CD14-positive monocyte (primary cell): ENCODE results near the gene AADACL4. TPM values are rescaled to one million over a fixed set of nuclear protein-coding genes. Genes with fewer than 3 reads are reported as not detected.

Experiments
- DNase-seq, 3 donors: peaks; one replicate each; pipeline ENCODE4 v3.0.0-alpha.2; 2011 to 2022
- H2AFZ ChIP-seq: 2 replicates; pipeline ENCODE4 v1.6.0; 2012; ENCODE audit warnings: mild to moderate bottlenecking, low read depth, low read length, inconsistent platforms; ENCODE audit not compliant: insufficient read depth, poor library complexity, severe bottlenecking
- H3K27ac ChIP-seq, 2 donors: 1 replicate in 1 of 2; 2 replicates in 1 of 2; pipeline ENCODE4 v1.5.1; 2012 to 2013; ENCODE audit warnings: low read length in 2 of 2, control low read depth in 1 of 2, inconsistent platforms in 1 of 2, low read depth in 1 of 2, mild to moderate bottlenecking in 1 of 2
- H3K27me3 ChIP-seq, 2 donors: one replicate each; pipeline versions ENCODE4 v1.6.0 to v1.6.1; 2011 to 2013; ENCODE audit warnings: low read length in 2 of 2; ENCODE audit not compliant: control insufficient read depth in 2 of 2, insufficient read depth in 2 of 2
- H3K36me3 ChIP-seq, 2 donors: replicated peaks in 1 of 2; 1 replicate in 1 of 2; 2 replicates in 1 of 2; pipeline versions ENCODE4 v1.5.1 to v1.6.1; 2012 to 2013; ENCODE audit warnings: low read length in 2 of 2, control low read depth in 1 of 2, inconsistent platforms in 1 of 2, mild to moderate bottlenecking in 1 of 2; ENCODE audit not compliant: insufficient read depth in 2 of 2, control insufficient read depth in 1 of 2
- H3K4me1 ChIP-seq, 2 donors: 1 replicate in 1 of 2; 2 replicates in 1 of 2; pipeline versions ENCODE4 v1.5.1 to v1.6.1; 2012 to 2013; ENCODE audit warnings: low read length in 2 of 2, control low read depth in 1 of 2, inconsistent platforms in 1 of 2, mild to moderate bottlenecking in 1 of 2, moderate library complexity in 1 of 2; ENCODE audit not compliant: insufficient read depth in 2 of 2, control insufficient read depth in 1 of 2
- H3K4me2 ChIP-seq: replicated peaks from 2 replicates; pipeline ENCODE3; 2012; ENCODE audit warnings: low read length, moderate library complexity, mild to moderate bottlenecking; ENCODE audit not compliant: poor library complexity, severe bottlenecking; ENCODE audit errors: extremely low read depth
- H3K4me3 ChIP-seq, 3 experiments: fragments of 200-600 bp in 1 of 3; sonication (generic) in 1 of 3; replicated peaks in 1 of 3; 1 replicate in 2 of 3; 2 replicates in 1 of 3; pipeline ENCODE4 v1.5.1; 2011 to 2013; ENCODE audit warnings: low read length in 3 of 3, mild to moderate bottlenecking in 3 of 3, control low read depth in 2 of 3, low read depth in 2 of 3, inconsistent platforms in 1 of 3, moderate library complexity in 1 of 3
- H3K79me2 ChIP-seq: 2 replicates; pipeline ENCODE4 v1.6.0; 2012; ENCODE audit warnings: mild to moderate bottlenecking, control low read depth, inconsistent platforms, low read length, moderate library complexity; ENCODE audit not compliant: insufficient read depth
- H3K9ac ChIP-seq: 2 replicates; pipeline ENCODE4 v1.6.0; 2017; ENCODE audit warnings: low read length, mild to moderate bottlenecking; ENCODE audit not compliant: insufficient read depth, poor library complexity, severe bottlenecking
- H3K9me3 ChIP-seq, 2 donors: replicated peaks in 1 of 2; 1 replicate in 1 of 2; 2 replicates in 1 of 2; pipeline versions ENCODE4 v1.5.1 to v1.6.1; 2012 to 2013; ENCODE audit warnings: low read length in 2 of 2, control low read depth in 1 of 2; ENCODE audit not compliant: control insufficient read depth in 1 of 2, insufficient read depth in 1 of 2
- H4K20me1 ChIP-seq: 2 replicates; pipeline ENCODE4 v1.6.0; 2012; ENCODE audit warnings: mild to moderate bottlenecking, low read length, control low read depth, moderate library complexity; ENCODE audit not compliant: insufficient read depth
- H3K27ac Mint-ChIP-seq, 7 donors: one replicate each; pipeline ENCODE4 v1.8.0; 2020; ENCODE audit warnings: mild to moderate bottlenecking in 7 of 7, mixed read lengths in 7 of 7, moderate library complexity in 6 of 7, inconsistent platforms in 2 of 7
- H3K27me3 Mint-ChIP-seq, 3 donors: one replicate each; pipeline ENCODE4 v1.8.0; 2021 to 2022; ENCODE audit warnings: low read depth in 3 of 3, mild to moderate bottlenecking in 3 of 3, mixed read lengths in 3 of 3, moderate library complexity in 3 of 3, inconsistent platforms in 1 of 3
- H3K36me3 Mint-ChIP-seq, 2 donors: one replicate each; pipeline ENCODE4 v1.8.0; 2020; ENCODE audit warnings: mixed read lengths in 2 of 2, inconsistent platforms in 1 of 2, mild to moderate bottlenecking in 1 of 2
- H3K4me1 Mint-ChIP-seq: one replicate; pipeline ENCODE4 v1.8.0; 2020; ENCODE audit warnings: mild to moderate bottlenecking, mixed read lengths
- H3K4me3 Mint-ChIP-seq, 2 donors: one replicate each; pipeline ENCODE4 v1.8.0; 2020; ENCODE audit warnings: mild to moderate bottlenecking in 2 of 2, mixed read lengths in 2 of 2, moderate library complexity in 1 of 2
- H3K9me3 Mint-ChIP-seq, 7 donors: one replicate each; pipeline ENCODE4 v1.8.0; 2020 to 2022; ENCODE audit warnings: mixed read lengths in 7 of 7, mild to moderate bottlenecking in 6 of 7, moderate library complexity in 6 of 7, inconsistent platforms in 2 of 7
- CTCF ChIP-seq: fragments of 200-600 bp; IDR thresholded peaks from one replicate; pipeline ENCODE4 v1.8.0; 2022; ENCODE audit warnings: antibody characterized with exemption, mild to moderate bottlenecking
- WGBS: methylation state at CpG from one replicate; pipeline ENCODE4 v1.1.5; 2013; ENCODE audit warnings: missing lambda C conversion rate; ENCODE audit not compliant: insufficient coverage; 5-methylcytosine and 5-hydroxymethylcytosine counted together
- intact Hi-C, 2 donors: fragments of 100-400 bp; cut with micrococcal nuclease; formaldehyde crosslinking; loops; one replicate each; pipeline versions ENCODE4 v1.15.0 to v1.15.1; 2023
- polyA plus RNA-seq, 3 donors: library from polyadenylated mRNA; depleted of rRNA in 1 of 3; unstranded in 2 of 3; stranded (reverse) in 1 of 3; fragments of 300-500 nt in 2 of 3; fragments of >200 nt in 1 of 3; fragmentation: Illumina TruSeq in 2 of 3; gene quantifications; 1 replicate in 2 of 3; 2 replicates in 1 of 3; pipeline ENCODE4 v1.2.3, GENCODE V29; 2012 to 2021

AADACL4 gene
- polyA plus RNA-seq, 3 donors: not detected

DNA sequence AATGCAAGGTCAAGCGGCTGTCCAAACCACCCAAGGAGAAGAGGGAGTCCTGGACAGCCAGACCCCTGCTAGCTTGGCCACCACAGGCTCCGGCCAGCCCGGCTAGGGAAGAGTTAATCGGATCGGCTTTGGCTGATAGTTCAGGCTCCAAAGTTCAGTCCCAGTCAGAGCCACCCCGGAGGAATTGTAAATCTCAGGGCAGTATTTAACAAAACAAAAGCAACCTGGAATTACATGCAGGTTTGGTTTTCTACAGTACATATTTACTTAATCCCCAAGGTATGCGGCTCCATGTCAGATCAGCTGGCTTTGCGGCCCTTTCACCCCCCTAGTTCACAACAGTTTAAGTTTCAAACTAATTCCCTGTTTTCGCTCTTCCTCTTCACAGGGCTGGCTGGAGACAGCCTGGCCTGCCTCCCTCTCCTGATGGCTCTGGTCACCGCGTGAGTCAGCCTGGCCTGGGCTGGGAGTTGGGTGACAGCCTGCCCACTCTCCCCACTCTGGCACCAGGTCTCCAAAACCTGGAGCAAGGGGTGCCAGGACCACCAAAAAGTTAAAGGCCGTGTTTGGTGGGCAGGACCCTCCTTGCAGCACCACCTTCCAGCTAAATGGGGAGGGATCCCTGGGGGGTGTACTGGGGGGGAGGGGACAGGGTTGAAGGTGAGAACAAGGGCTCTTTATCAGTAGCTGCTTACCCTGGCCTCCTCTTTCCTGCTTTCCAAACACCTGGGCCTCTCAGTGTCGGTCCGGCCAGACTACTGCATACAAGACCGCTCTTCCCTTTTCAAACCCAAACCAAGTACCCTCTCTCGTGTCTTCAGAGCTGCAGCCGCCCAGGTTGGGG, 27.8 kb upstream of the AADACL4 start:
- peaks cover 0 to 36% of the 10 kb centered on the region in 2 donors for H3K27me3 ChIP-seq
- peak in 2 of 3 donors; percentile 74 to 78 for DNase-seq
- peak overlapping the region; percentile 46 to 81 (median 52) for H3K4me3 ChIP-seq
- no peaks in the 10 kb centered on the region for H3K9me3 ChIP-seq
- H3K4me1 ChIP-seq: peaks cover 67 to 70% of the 10 kb centered on the region in 2 donors
- no peak overlapping the region for H2AFZ ChIP-seq
- TF ChIP-seq CTCF: no peak
- H3K36me3 Mint-ChIP-seq: peaks cover 7 to 21% of the 10 kb centered on the region in 2 donors
- intact Hi-C loops: loop anchor here in 1 of 2 donors (1.0 to 2.0 kb wide), 2 partner anchors 11 to 19 kb away; no protein-coding TSS in a partner anchor
- peaks cover 0 to 10% (median 5%) of the 10 kb centered on the region in 7 donors for H3K9me3 Mint-ChIP-seq
- H4K20me1 ChIP-seq: no peaks in the 10 kb centered on the region
- H3K27me3 Mint-ChIP-seq: peaks cover 35 to 45% (median 41%) of the 10 kb centered on the region in 3 donors
- H3K4me2 ChIP-seq: peak overlapping the region; percentile 91
- peak overlapping the region; percentile 62 for H3K9ac ChIP-seq
- H3K4me3 Mint-ChIP-seq: peak overlapping the region; percentile 96 to 98
- WGBS: 10% methylated on average over 10 of the region's 17 CpGs
- peaks cover 59% of the 10 kb centered on the region for H3K4me1 Mint-ChIP-seq
- H3K79me2 ChIP-seq: peaks cover 9% of the 10 kb centered on the region
- peak overlapping the region; percentile 26 to 63 for H3K27ac ChIP-seq
- H3K36me3 ChIP-seq: no peaks in the 10 kb centered on the region
- peak overlapping the region; percentile 67 to 94 (median 88) for H3K27ac Mint-ChIP-seq

- intact Hi-C loops: loop anchor here in 1 of 2 donors (2.0 kb wide), 1 partner anchor 20 kb away; no protein-coding TSS in a partner anchor
- WGBS: 2% methylated on average over 36 of the region's 53 CpGs
- Mint-ChIP-seq H3K4me1 (peaks cover 59% of the 10 kb centered on the region), H3K27me3 (peaks cover 35 to 48% (median 41%) of the 10 kb centered on the region in 3 donors), H3K27ac (peak overlapping the region in 6 of 7 donors; percentile 2 to 89 (median 86)), H3K36me3 (peaks cover 7 to 22% of the 10 kb centered on the region in 2 donors), H3K4me3 (peak overlapping the region; percentile 96 to 98), H3K9me3 (peaks cover 0 to 10% (median 5%) of the 10 kb centered on the region in 7 donors)
- Histone ChIP-seq H3K36me3 (no peaks in the 10 kb centered on the region), H3K27me3 (peaks cover 0 to 36% of the 10 kb centered on the region in 2 donors), H3K9ac (peak overlapping the region; percentile 62), H3K9me3 (no peaks in the 10 kb centered on the region), H2AFZ (peak overlapping the region; percentile 50), H3K4me2 (peak overlapping the region; percentile 91), H3K79me2 (peaks cover 9% of the 10 kb centered on the region), H3K4me1 (peaks cover 67 to 70% of the 10 kb centered on the region in 2 donors), H4K20me1 (no peaks in the 10 kb centered on the region), H3K27ac (peak overlapping the region in 1 of 2 donors; percentile 63), H3K4me3 (peak overlapping the region; percentile 47 to 81 (median 52))
- TF ChIP-seq CTCF: no peak
- peak in 1 of 3 donors; percentile 38 for DNase-seq
These were observed 27.0 kb upstream of the AADACL4 start for GRCh38 chr1:12616709-12617373.
